ENCODE results near the gene DOK4. TPM values are rescaled to one million over a fixed set of nuclear protein-coding genes. Genes with fewer than 3 reads are reported as not detected.

DOK4 gene
- total RNA-seq, 2 donors from 2014 or later = 17.9 to 22.1 TPM

- Histone ChIP-seq H3K4me1 (ENCODE audit: control insufficient read depth, insufficient read depth, low read length) (no peaks in the 10 kb centered on the region), H3K27ac (ENCODE audit: low read depth, low read length) (no peak overlapping the region), H3K27me3 (ENCODE audit: control insufficient read depth, insufficient read depth, low read length, poor library complexity, severe bottlenecking) (peaks cover 1% of the 10 kb centered on the region), H3K4me3 (ENCODE audit: low read length) (peak overlapping the region; percentile 86), H3K9ac (ENCODE audit: extremely low read depth, low read length, poor library complexity, severe bottlenecking) (no peak overlapping the region), H3K36me3 (ENCODE audit: control insufficient read depth, insufficient read depth, low read length) (no peaks in the 10 kb centered on the region), H3K9me3 (ENCODE audit: control insufficient read depth, low read length) (no peaks in the 10 kb centered on the region)
- WGBS, 2 experiments (ENCODE audit: insufficient coverage in 1 of 2, insufficient read length in 1 of 2) = 89 to 98% methylated on average over 7 to 13 of the region's 13 CpGs
- peak; percentile 51 for DNase-seq
- Mint-ChIP-seq H3K9me3 (no peaks in the 10 kb centered on the region), H3K4me3 (peak overlapping the region; percentile 67), H3K27ac (peak overlapping the region; percentile 87), H3K36me3 (ENCODE audit: low read depth) (peaks cover 4% of the 10 kb centered on the region), H3K27me3 (ENCODE audit: insufficient read depth) (peaks cover 35% of the 10 kb centered on the region), H3K4me1 (peaks cover 50% of the 10 kb centered on the region)
- no peak for TF ChIP-seq CTCF (conservative IDR thresholded peaks at IDR 0.05)
These were observed 48.8 kb upstream of the DOK4 start for GRCh38 chr16:57534881-57535658.

GRCh38 chr16:57534337-57534880, 48.1 kb upstream of the DOK4 start:
- H3K36me3 Mint-ChIP-seq (ENCODE audit: low read depth) = peaks cover 4% of the 10 kb centered on the region
- peak; percentile 40 for DNase-seq
- H3K9me3 Mint-ChIP-seq = no peaks in the 10 kb centered on the region
- H3K27ac Mint-ChIP-seq = no peak overlapping the region
- Histone ChIP-seq H3K9me3 (ENCODE audit: control insufficient read depth, low read length) (no peaks in the 10 kb centered on the region), H3K4me3 (ENCODE audit: low read length) (no peak overlapping the region), H3K27me3 (ENCODE audit: control insufficient read depth, insufficient read depth, low read length, poor library complexity, severe bottlenecking) (peaks cover 8% of the 10 kb centered on the region), H3K36me3 (ENCODE audit: control insufficient read depth, insufficient read depth, low read length) (no peaks in the 10 kb centered on the region), H3K9ac (ENCODE audit: extremely low read depth, low read length, poor library complexity, severe bottlenecking) (no peak overlapping the region), H3K27ac (ENCODE audit: low read depth, low read length) (no peak overlapping the region), H3K4me1 (ENCODE audit: control insufficient read depth, insufficient read depth, low read length) (no peaks in the 10 kb centered on the region)
- H3K27me3 Mint-ChIP-seq (ENCODE audit: insufficient read depth) = peaks cover 40% of the 10 kb centered on the region
- H3K4me3 Mint-ChIP-seq = peak overlapping the region; percentile 67
- 90 to 93% methylated on average over 4 to 7 of the region's 7 CpGs for WGBS, 2 experiments (ENCODE audit: insufficient coverage in 1 of 2, insufficient read length in 1 of 2)
- peaks cover 57% of the 10 kb centered on the region for H3K4me1 Mint-ChIP-seq
- TF ChIP-seq CTCF (conservative IDR thresholded peaks at IDR 0.05) = no peak

- Histone ChIP-seq H3K36me3 (ENCODE audit: control insufficient read depth, insufficient read depth, low read length) (no peaks in the 10 kb centered on the region), H3K9me3 (ENCODE audit: control insufficient read depth, low read length) (no peaks in the 10 kb centered on the region), H3K4me1 (ENCODE audit: control insufficient read depth, insufficient read depth, low read length) (no peaks in the 10 kb centered on the region), H3K27ac (ENCODE audit: low read depth, low read length) (no peak overlapping the region), H3K27me3 (ENCODE audit: control insufficient read depth, insufficient read depth, low read length, poor library complexity, severe bottlenecking) (peaks cover 14% of the 10 kb centered on the region), H3K4me3 (ENCODE audit: low read length) (no peak overlapping the region), H3K9ac (ENCODE audit: extremely low read depth, low read length, poor library complexity, severe bottlenecking) (no peak overlapping the region)
- Mint-ChIP-seq H3K27me3 (ENCODE audit: insufficient read depth) (peaks cover 40% of the 10 kb centered on the region), H3K9me3 (no peaks in the 10 kb centered on the region), H3K36me3 (ENCODE audit: low read depth) (peaks cover 4% of the 10 kb centered on the region), H3K4me3 (peak overlapping the region; percentile 67), H3K4me1 (peaks cover 60% of the 10 kb centered on the region), H3K27ac (peak overlapping the region; percentile 27)
- no peak for TF ChIP-seq CTCF (conservative IDR thresholded peaks at IDR 0.05)
- 84 to 91% methylated on average over 9 to 19 of the region's 19 CpGs for WGBS, 2 experiments (ENCODE audit: insufficient coverage in 1 of 2, insufficient read length in 1 of 2)
- DNase-seq = peak; percentile 46
These were observed 47.4 kb upstream of the DOK4 start for GRCh38 chr16:57533431-57534336.
